ENCODE measurements around the gene LENG9. TPM values are rescaled to one million over a fixed set of nuclear protein-coding genes. Genes with fewer than 3 reads are reported as not detected.

LENG9 gene
- total RNA-seq, 2 experiments from 2014 or later = 6.2 to 7.0 TPM

- Mint-ChIP-seq H3K27ac (no peak overlapping the region), H3K27me3 (peaks cover 39% of the 10 kb centered on the region), H3K9me3 (peaks cover 11% of the 10 kb centered on the region), H3K4me3 (no peak overlapping the region), H3K4me1 (peaks cover 17% of the 10 kb centered on the region), H3K36me3 (peaks cover 5% of the 10 kb centered on the region)
- POLR2A ChIA-PET = interaction anchor here (1.0 kb wide), 1 partner anchor 19 kb away, joined by 3 read pairs; no protein-coding TSS in a partner anchor
- DNase-seq (no peak), ATAC-seq (ENCODE audit: low read depth) (no peak)
Observed at GRCh38 chr19:54415901-54416673, 47.5 kb downstream of the LENG9 start.

GRCh38 chr19:54415208-54415900 lies 48.2 kb downstream of the LENG9 start, which contains the start of gene TTYH1:
Gene TTYH1, plus strand, starts transcription at chr19:54415464. Its CDS starts 89 bp downstream, at chr19:54415553.
- ATAC-seq (ENCODE audit: low read depth) = no peak
- peaks cover 11% of the 10 kb centered on the region for H3K9me3 Mint-ChIP-seq
- peaks cover 18% of the 10 kb centered on the region for H3K4me1 Mint-ChIP-seq
- peak; percentile 73 for DNase-seq
- peaks cover 45% of the 10 kb centered on the region for H3K27me3 Mint-ChIP-seq
- POLR2A ChIA-PET = interaction anchor here (1.0 kb wide), 1 partner anchor 20 kb away, joined by 3 read pairs; no protein-coding TSS in a partner anchor
- no peak within 1 kb of the TSS for H3K27ac Mint-ChIP-seq
- H3K36me3 Mint-ChIP-seq = peaks cover 5% of the 10 kb centered on the region
- H3K4me3 Mint-ChIP-seq = no peak within 1 kb of the TSS

- DNase-seq = no peak
- Mint-ChIP-seq H3K36me3 (peaks cover 7% of the 10 kb centered on the region), H3K9me3 (peaks cover 16% of the 10 kb centered on the region), H3K27me3 (peaks cover 47% of the 10 kb centered on the region), H3K27ac (peak overlapping the region; percentile 17), H3K4me3 (no peak overlapping the region), H3K4me1 (peaks cover 18% of the 10 kb centered on the region)
- POLR2A ChIA-PET = no interaction called here
- ATAC-seq (ENCODE audit: low read depth) = no peak
Observed at GRCh38 chr19:54414156-54414555, 49.4 kb downstream of the LENG9 start.

- POLR2A ChIA-PET = no interaction called here
Observed at GRCh38 chr19:54412877-54413276, 50.7 kb downstream of the LENG9 start.

More at GRCh38 chr19:54412877-54413276, 50.7 kb downstream of the LENG9 start:
- no peak overlapping the region for H3K4me3 Mint-ChIP-seq
- H3K9me3 Mint-ChIP-seq = peaks cover 20% of the 10 kb centered on the region
- ATAC-seq (ENCODE audit: low read depth) (no peak), DNase-seq (no peak)
- peaks cover 7% of the 10 kb centered on the region for H3K36me3 Mint-ChIP-seq
- H3K27ac Mint-ChIP-seq = no peak overlapping the region
- peaks cover 47% of the 10 kb centered on the region for H3K27me3 Mint-ChIP-seq
- peaks cover 14% of the 10 kb centered on the region for H3K4me1 Mint-ChIP-seq

Other genes starting within 250 kb of the LENG9 start
- gene LILRB3, start 240.8 kb downstream of the LENG9 start, total RNA-seq = 1 to 10 TPM in 1 of 2 experiments, under 1 TPM in 1; 0.74 to 1.3 TPM
- under 1 TPM; 0.60 to 0.64 TPM for gene LILRA6, start 221.0 kb downstream of the LENG9 start, total RNA-seq
- gene LILRB5, start 206.5 kb downstream of the LENG9 start, total RNA-seq = under 1 TPM; 0.28 to 0.36 TPM
- gene LILRB2, start 182.7 kb downstream of the LENG9 start, total RNA-seq = under 1 TPM; 0.55 to 0.57 TPM
- not detected for gene LILRA5, start 150.6 kb downstream of the LENG9 start, total RNA-seq
- gene LILRA4, start 124.6 kb downstream of the LENG9 start, total RNA-seq = not detected
- gene LAIR1, start 98.8 kb downstream of the LENG9 start, total RNA-seq = 10 to 100 TPM; 75.0 to 79.2 TPM
- 1 to 10 TPM; 1.1 to 1.9 TPM for gene TTYH1, start 48.3 kb downstream of the LENG9 start, total RNA-seq
- gene LENG8, start 14.6 kb downstream of the LENG9 start, total RNA-seq = 100 to 1,000 TPM; 338 to 359 TPM
- not detected for gene CDC42EP5, start 9.5 kb upstream of the LENG9 start, total RNA-seq
- under 1 TPM in 1 of 2 experiments, not detected in 1; 0.62 TPM for gene LAIR2, start 39.1 kb upstream of the LENG9 start, total RNA-seq
- gene LILRA2, start 110.0 kb upstream of the LENG9 start, total RNA-seq = under 1 TPM in 1 of 2 experiments, not detected in 1; 0.65 TPM
- not detected for gene LILRA1, start 129.9 kb upstream of the LENG9 start, total RNA-seq
- 1 to 10 TPM; 1.8 to 2.3 TPM for gene LILRB1, start 166.7 kb upstream of the LENG9 start, total RNA-seq
- gene LILRB4, start 199.2 kb upstream of the LENG9 start, total RNA-seq = 1 to 10 TPM; 1.7 to 2.5 TPM